Left kidney (tissue), 2 donors: ENCODE data around the gene MACROD2. TPM values are rescaled to one million over a fixed set of nuclear protein-coding genes. Genes with fewer than 3 reads are reported as not detected.
"Not testable (repeated sequence)": the region's sequence is repeated elsewhere in the genome, so short reads cannot be mapped to it uniquely, and the experiment has no call there.

Experiments
- DNase-seq: peaks from one replicate; pipeline ENCODE4 v3.0.0-alpha.2; 2013
- polyA plus RNA-seq: library from polyadenylated mRNA; unstranded; fragments of 120-200 nt; gene quantifications from one replicate; pipeline ENCODE4 v1.2.1, GENCODE V29; 2013; ENCODE audit not compliant: insufficient read length

MACROD2 gene
- polyA plus RNA-seq, 1 donor = 17.2 TPM

DNA sequence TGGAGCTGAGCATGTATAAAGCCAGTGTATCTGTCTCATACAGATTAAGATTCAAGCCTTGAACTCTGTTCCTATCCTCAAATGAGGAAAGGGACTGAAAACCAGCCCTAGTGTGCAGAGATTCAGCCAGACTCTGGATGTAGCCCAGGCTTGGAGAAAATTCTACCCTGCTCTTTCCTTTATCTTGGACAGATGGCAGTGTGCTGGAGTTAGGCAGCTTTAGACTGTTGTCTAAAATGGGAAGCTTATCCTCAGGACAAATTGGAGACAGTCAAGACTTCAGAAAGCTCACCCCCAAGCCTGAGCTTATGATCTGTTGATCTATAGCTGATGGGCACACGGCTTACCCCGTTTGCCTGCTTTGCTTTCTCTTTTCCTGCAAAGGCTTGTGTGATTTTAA is 1520.4 kb downstream of the MACROD2 start:
- DNase-seq = no peak

DNA sequence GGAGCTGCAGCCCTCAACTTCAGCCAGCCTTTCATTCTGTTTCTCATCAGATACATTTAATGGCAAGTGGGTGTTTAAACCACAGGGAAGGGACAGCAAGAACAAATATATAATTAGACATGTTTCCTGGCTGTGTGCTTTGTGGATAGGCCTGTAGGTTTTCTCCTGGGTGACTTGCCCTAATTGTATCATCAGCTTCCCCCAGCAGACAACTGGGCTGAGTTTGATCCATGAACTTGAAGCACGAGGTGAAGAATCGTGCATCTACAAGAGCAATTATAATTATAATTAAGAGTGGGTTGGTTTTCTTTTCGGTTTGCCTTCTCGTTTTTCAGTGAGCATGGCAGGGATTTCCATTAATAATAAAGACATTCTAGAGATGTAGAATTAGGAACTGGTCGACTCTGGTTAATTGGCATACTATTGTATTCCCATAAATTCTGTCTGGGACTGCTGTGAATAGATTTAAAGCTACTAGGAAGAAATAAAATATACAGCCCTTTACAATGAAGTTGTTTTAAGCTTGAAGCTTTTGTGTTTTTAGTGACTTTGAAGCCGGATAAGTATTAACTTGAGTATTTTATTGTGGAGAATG is 1525.7 kb downstream of the MACROD2 start:
- no peak for DNase-seq

DNA sequence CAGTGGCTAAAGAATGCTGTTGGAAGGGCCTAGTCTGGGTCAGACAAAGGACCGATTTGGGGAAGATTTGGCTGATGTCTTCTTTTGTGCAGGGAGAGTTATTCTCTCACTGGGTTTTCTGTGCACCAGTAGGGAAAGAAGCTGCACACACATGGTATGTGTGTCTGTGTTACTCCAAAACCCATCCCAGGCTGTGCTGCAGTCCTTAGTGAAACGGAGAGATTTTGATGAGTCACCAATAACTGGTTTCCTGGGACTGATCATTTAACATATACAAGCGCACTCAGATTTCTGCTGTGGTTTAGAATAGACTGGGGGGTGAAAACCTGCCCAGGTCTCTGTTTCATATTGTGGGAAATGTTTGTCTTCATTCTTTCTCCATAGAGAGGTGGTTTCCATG is 1528.1 kb downstream of the MACROD2 start:
- DNase-seq = no peak

DNA sequence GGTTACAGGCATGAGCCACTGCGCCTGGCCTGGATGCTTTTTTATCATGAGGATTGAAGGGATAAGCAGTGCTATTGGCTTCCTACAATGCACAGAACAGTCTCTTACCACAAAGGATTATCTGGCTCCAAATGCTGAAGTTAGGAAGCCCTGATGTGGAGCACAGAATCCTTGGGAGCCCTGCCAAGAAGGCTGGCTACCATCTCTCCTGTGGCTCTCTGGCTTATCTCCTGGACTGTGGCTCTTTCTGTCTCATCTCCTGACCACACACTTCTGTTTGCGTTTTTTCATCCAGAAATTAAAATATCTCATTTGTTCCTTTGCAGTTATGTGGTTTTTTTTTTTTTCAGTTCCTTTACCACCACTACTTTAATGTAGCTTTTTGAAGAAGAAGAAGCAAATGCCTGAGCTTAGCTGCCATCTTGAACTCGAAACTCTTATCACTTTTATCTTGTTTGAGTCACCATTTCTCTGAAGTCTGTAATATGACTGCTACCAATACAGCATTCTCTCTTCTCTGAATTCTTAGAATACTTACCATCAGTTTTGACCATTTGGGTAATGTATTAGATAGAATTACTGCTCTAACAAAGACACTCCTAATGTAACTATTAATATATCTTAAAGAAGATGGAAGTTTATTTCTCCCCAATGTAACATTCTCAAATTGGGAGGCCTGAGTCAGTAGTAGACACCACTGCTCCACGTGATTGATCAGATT is 1533.2 kb downstream of the MACROD2 start:
- DNase-seq = no peak

DNA sequence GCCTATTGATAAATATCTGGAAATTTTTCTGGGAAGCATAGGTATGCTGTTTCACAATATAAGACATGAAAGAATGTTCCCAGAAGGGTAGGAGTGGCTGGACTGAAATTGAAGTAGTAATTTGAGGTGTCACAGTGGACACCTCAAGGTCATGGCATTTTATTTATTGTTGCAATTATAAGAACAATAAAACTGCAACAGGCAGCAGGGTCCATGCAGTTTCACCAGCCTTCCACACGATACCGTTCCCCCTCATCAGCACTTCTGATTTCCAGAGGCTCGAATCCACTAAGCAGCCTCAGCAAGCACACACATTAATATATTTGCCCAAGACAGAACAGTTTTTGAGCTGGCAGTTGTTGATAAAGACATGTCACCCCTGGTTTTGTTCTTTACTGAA is 1540.5 kb downstream of the MACROD2 start:
- DNase-seq = no peak

DNA sequence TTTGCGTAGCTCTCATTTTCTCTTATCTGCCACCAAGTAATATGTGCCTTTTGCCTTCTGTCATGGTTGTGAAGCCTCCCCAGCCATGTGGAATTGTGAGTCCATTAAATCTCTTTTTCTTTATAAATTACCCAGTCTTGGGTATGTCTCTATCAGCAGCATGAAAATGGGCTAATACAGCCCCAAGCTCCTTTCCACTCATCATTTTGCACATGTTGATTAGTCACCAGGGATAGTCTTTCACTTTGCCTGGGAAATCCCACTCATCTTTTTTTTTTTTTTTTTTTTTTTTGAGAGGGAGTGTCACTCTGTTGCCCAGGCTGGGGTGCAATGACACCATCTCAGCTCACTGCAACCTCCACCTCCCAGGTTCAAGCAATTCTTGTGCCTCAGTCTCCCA is 1541.9 kb downstream of the MACROD2 start:
- not testable (repeated sequence) for DNase-seq

DNA sequence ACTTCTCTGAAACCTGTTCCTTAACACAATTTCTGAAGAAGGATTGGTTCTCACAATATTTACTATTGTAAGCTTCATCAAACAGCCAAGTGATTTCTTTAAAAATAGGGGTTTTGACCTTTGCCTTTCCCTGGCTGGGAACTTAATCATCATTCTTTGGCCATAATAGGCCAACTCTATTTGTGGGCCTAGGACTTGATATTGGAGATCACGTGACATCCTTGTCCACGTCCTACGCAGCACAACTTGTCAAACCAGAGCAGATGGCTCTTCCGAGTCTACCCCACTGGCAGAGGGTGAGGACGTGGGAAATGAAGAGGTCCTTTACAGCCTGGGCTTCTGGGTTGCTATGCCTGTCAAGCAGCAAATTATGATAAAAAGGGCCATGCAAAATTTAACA is 1547.3 kb downstream of the MACROD2 start:
- no peak for DNase-seq

DNA sequence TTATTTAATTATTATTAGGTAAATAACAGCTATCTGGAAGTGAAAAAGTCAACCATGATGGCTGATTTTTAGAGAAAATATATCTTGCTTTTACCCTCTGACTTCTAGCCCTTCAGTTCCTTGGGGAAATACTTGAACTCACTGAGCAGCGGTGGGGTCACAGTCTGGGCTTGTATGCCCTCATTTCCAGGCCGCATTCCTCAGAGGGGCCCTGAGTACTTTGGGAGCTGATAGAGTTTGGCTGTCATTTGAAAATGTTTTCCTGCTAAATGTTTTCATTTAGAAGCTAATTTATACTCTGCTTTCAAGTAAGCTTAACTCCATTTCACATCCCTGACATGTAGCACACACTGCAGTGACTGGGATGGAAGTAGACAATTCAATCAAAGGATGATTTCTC is 1549.4 kb downstream of the MACROD2 start:
- peak; percentile 31 for DNase-seq

DNA sequence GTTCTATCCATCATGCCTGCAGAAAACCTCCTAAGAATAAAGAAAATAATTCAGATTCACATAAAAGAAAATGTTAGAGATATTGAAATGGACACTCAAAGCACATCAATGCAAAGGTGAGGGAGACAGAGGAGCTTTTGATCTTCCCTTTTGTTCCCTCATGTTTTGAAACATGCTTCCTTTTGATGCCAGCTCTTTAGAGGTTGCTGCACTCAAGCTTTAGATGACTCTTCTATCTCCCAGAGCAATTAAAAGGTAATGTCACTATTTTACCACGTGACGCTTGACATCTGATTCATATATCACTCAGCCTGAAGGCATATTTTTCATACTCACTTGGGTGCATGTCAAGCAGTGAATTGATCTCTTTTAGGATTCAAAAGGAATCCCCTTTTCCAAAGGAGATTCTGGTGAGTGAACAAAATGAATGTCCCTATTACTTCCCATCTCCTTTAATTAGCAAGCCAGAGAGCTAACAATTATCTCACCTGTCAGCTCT is 1551.3 kb downstream of the MACROD2 start:
- no peak for DNase-seq

DNA sequence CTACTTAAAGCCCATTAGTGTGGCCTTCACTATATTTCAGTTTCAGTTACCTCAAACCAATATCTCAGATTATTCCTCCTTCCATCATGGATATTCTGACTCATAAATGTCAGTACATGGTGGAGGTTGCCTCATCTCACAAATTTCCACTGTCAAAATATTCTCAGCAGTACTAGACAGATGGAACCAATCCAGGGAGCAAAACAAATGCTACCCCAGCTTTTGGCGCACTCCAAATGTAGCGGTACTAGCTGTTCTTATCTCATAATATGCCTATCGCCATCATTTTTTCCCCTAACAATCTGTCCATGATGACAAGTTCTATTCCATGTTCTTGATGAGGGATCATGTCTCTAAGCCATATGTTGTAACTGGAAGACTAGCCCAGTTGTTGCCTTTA is 1551.8 kb downstream of the MACROD2 start:
- no peak for DNase-seq

DNA sequence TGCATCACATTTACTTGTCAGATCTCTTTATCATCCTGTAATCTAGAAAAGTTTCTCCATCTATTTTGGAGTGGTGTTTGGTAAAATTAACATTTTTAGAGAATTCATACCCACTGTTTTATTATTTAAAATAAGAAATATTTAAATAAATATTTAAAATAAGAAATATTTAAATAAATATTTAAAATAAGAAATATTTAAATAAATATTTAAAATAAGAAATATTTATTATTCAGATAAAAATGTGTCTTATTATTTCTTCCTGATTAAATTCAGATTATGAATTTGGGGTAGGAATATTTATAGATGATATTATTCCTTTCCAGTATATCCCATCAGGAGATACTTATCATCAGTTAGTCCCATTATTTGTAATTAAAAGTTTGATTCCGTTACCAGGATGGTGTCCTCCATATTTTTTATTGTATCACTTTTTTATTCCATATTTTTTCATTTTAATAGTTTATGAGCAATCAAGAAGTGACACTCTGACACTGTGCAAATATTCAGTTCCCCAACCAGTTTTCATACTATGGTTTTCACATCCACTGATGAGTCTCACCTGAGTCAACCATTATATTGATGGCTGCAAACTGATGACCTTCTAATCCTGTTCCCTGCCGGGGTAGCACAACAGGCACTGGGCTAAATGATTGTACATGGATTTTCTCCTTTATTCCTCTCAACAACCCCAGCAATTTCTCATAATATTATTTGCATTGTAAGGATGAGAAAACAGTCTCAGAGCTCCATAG is 1555.0 kb downstream of the MACROD2 start:
- no peak for DNase-seq

DNA sequence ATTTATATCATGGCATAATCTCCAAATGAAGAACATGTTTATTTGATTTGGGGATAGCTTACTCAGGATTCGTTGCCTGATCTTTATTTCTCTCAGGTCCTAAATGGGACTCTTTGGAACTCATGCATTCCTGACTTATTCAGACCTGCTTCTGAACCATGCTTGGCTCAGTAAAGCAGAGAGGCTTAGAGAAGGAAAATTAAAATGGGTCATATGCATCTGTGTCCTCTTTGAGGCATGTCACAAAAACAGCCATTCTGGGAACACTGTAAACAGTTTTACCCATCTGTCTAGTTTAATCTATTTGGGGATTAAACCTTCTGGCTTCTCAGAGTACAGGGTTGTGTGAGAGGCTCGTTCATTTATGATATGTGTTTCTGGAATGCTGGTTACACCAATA is 1560.6 kb downstream of the MACROD2 start:
- no peak for DNase-seq

DNA sequence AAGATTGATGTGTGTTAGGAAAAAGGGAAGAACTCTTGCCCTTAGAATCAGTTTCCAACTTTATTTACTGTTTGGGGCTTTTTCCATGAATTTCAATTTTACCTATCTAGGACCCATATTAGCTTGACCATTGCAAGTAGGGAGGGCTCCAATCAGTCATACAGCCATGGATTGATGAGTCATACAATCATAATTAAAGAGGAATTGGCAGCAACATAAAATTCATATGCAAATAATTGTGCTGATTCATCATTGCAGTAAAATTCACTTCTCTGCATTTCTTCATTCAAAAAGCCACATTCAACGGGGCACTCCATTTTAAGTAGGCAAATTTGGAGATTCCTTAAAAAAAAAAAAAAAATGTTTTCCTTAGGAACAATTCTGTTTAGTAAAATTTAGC is 1561.6 kb downstream of the MACROD2 start:
- DNase-seq = no peak

DNA sequence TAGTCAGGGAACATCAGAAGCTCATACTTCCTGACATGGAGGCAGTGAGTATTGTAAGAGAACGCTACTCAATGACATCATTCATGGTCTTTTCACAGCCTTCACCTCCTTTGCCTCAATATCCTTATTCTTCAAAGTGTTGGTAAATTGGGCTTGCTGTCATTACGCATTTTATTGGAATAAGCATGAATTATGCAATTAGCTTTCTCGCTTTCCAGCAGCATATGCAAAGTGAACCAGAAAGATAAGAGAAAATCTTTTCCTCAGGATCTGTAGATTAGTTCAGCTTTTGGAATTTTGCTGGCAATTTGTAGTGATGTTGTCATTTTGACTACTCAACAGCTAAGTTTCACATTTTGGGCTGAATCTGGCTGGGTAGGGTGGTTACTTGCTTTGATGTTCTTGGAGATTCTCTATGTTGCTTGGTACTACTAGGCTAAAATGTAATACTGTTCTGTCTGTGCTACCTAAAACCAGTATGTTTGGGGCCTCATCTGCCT is 1565.8 kb downstream of the MACROD2 start:
- no peak for DNase-seq

DNA sequence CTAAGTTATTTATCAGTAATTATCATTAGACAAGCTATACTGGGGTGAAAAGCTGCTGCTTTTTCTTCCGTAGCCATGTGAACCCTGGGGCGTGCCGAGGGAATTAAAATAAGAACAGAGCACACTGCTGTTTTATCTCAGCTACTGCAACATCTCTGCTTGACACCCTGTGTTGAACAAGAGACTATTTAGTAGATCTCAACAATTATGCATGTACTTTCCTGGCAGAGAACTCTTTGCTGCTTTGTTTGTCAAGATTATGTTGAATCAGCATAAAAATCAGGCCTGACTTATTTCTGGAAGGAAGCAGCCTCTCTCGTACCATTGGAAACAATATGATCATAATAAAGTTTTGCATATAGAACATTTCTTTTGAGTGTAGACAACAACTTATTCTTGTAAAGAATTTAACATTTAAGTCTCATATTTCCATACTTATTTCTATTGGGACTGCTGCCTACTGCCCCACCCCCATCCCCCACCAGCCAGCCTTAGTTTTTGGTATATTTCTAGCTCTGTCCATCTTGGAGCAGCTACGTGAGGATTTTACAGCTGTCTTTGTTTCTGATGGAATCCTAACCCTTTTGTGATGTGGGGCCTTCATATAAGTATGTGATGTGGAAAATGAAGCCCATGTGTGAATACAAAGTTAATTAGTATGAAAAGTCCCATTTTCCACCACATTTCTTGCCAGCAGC is 1566.5 kb downstream of the MACROD2 start:
- DNase-seq = no peak

DNA sequence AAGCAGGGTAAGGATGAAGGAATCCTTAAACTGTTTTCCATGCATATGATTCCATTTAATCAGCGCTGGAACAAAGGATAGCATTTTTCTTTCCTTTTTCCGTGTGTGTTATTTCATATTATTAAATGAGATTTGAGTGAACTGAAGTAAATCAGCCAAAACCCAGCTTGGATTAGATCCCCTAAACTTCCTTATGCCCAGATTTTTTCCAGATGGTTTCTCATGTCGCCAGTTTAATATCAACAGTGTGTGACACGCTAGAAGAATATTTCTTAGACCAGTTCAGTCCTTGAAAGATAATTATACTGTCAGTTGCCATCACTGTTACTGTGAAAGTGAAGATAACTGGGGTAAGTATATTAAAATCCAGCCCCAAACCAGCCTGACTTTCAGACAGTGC is 1568.5 kb downstream of the MACROD2 start:
- DNase-seq = no peak

DNA sequence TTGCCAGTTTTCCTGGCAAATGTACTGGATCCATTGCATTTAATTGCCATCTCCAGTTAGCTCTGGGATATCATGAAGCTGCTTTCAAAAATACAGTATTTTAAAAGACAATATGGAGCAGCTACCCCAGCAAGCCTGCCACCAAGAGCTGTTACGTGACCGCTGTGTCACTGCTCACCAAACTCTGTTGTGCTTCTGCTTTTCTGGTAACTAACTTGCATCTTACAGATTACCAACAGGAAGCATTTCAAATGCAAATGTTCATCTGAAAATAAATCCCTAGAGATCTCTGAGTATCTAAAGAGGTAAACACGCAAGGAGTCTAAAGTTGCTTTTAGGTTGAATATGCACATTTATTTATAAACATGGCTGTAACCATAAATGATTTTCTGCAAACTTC is 1569.7 kb downstream of the MACROD2 start:
- DNase-seq = no peak

DNA sequence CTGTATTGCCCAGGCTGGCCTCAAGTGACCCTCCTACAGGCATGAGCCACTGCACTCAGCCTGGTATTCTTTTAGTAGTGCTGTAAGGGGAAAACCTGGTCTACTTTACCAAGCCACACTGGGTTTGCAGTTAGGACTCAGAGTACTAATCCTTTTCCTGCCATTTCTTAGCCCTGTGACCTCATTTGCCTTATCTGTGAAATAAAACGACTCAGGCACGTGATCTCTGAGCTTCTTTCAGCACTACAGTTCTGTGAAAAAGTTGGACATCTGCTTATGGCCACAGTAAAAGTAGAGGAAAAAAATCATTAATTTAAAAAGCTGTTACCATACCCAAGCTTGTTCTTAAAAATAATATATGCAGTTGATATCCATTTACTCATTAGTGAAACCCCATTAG is 1570.5 kb downstream of the MACROD2 start:
- DNase-seq = no peak

DNA sequence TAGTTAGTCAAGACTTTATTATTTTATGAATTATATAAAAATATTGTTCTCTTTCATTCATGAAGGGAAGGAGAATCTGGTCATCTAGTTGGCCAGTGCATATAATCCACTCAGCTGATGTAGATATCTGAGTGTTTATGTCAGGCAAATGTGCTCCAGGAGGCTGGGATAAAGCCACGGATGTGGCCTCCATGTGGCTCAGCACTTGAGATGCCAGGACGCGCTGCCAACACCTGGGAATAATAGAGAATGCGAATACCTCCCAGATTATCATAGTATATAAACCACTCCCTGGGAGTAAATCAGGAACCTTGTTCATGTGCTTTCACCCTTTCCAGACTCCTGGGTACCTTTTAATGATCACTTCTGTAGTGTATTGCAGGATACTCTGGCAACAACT is 1571.9 kb downstream of the MACROD2 start:
- DNase-seq = no peak

DNA sequence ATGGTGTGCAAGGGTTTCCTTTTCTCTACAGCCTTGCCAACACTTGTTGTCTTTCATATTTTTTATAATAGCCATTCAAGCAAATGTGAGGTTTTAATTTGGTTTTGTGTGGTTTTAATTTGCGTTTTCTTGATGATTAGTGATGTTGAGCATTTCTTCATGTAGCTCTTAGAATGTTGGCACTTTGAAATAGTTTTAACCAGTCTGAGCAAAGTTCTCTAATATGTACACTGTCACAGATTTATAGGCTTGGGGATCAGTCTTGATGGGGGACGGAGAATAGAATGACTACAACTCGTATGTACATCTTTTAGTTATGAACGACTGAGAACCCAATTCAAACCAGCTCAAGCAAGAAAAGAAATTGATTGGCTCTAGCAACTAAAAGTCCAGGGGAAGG is 1574.8 kb downstream of the MACROD2 start:
- DNase-seq = no peak

DNA sequence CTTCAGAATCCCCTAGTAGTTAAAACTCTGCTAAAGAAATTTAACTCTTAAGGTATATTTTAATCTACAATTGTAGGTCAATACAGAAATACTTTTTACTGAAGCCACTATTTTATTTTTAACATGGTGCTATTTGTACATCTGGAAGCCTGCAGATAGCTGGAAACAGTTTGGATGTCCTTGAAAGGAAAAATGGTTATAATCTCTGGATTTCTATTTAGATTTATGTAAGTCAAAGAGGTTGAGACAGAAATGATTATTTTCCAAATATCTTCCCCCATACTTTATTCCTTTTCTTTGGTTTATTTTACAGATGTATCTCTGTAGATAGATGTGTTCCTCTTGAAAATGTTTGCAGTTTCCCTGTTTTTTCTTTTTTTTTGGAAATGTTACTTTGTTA is 1575.7 kb downstream of the MACROD2 start:
- no peak for DNase-seq

DNA sequence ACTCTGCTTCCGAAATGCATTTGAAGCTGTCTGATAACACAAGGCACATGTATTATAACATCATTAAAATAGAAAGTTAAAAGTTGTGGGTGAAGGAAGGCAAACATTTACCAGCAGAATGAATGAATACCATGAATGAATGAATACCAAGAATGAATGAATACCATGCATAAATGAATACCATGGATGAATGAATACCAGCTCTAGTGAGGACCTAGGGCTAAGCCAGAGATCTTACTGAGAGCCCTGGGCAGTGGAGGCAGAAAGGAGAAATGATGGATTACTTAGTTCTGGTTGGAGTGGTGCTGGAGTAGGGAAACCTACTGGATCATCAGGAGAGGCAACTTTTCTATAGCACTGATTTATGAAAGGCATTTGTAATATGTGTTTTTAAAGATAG is 1579.9 kb downstream of the MACROD2 start:
- no peak for DNase-seq

DNA sequence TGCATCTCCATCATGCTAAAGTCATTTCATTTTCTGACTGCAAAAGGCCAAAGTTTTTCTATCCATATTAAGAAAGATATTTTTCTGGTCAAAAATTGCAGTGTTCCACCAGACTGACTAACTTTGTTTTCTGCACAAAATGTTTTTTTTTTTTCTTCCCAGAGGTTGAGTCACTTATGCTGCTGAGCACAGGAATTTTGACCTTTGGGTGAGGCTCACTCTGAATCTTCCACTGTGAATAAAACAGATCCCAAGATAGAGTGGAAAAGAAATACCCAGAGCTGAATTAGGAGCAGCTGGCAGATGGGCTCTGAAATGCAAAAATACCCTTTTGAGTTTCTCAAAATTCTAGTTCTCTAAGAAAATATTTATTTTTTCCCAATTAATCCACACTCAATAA is 1581.1 kb downstream of the MACROD2 start:
- no peak for DNase-seq
